ENCODE data around the gene CHN2. TPM values are rescaled to one million over a fixed set of nuclear protein-coding genes. Genes with fewer than 3 reads are reported as not detected.
A peak's percentile ranks its signal among the peaks of the same experiment; 100 is the strongest.

Gene CHN2
- total RNA-seq, 1 experiment from 2014 or later = not detected

DNA sequence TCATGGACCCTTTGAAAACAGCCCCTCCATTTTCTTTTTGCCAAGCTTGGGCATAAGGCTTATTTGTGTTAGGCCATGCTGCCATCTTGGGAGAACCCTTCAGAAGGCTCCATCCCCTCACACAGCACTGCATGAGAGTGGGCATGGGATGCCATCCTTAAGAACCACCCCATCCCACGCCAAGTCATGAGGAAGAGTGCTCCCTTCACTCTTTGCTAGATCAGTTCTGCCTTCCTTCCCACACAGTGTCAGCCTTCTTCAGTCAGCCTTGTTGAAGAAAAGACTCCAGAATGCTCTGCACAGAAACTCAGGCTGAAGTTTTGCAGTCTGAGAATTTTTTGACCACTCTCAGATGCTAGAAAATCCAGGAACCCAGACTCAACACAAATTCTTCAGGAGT, 15.5 kb upstream of the CHN2 start:
- in situ Hi-C loops (cut with HindIII; ENCODE audit: low pct_unique_long_range_greater_than_20kb, low sequenced_read_pairs) = no loop called here
- no peak for DNase-seq (ENCODE audit: low read depth)

DNA sequence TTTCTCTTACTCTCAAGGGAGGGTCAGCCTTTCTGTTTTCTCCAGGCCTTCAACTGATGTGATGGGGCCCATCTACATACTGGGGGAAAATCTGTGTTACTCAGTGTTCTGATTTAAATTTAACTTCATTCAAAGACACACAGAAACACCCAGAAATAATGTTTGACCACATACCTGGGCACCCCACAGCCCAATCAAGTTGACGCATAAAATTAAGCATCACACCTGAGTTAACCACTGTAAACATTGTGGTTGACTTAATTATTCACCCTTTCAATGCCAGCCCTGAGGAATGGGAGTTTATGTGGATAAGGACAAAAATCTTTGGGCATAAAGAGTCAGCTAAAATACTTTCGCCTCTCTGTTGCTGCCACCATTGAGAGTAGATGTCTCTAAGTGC, 10.0 kb upstream of the CHN2 start:
- in situ Hi-C loops (cut with HindIII; ENCODE audit: low pct_unique_long_range_greater_than_20kb, low sequenced_read_pairs) = no loop called here
- no peak for DNase-seq (ENCODE audit: low read depth)

DNA sequence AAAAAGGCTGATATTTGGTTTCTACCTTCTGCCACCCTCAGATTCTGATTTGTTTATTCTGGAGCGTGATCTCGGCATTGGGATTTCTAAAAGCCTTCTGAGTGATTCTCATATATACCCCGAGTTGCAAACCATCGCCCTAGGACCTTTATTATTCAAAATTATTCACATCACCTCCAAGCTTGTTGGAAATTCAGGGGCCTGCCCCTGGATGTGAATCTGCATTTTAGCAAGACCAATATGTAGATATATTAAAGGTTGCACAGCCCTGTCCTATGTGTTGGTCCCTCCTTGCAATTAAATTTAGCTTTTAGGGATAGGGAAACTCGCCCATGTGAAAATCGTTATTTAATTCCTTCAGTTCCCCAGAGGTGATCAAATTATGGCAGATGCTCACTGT, 9.0 kb upstream of the CHN2 start:
- no peak for DNase-seq (ENCODE audit: low read depth)
- in situ Hi-C loops (cut with HindIII; ENCODE audit: low pct_unique_long_range_greater_than_20kb, low sequenced_read_pairs) = no loop called here

DNA sequence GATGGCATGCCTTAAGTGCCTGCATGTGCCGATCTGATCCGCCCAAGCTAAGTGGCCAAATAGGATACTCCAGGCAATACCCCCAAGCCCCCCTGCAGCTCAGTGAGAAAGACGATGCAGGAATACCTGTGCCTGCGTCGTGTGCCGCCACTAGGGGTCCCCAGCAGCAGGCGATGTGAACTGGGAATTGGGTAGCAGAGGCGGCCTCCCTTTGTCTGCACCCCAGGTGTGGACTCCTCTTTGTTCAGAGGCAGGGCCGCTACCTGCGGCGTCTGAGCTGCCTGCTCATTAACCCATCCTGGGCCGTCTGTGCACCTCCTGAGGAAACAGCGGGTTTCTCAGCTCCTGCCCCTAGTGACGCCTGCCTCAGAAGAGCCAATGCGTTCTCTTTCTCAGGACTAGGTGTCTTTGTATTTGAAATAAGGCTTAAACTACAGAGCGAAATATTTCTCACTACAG, 4.8 kb upstream of the CHN2 start:
- in situ Hi-C loops (cut with HindIII; ENCODE audit: low pct_unique_long_range_greater_than_20kb, low sequenced_read_pairs) = no loop called here
- peak; percentile 6 for DNase-seq (ENCODE audit: low read depth)

DNA sequence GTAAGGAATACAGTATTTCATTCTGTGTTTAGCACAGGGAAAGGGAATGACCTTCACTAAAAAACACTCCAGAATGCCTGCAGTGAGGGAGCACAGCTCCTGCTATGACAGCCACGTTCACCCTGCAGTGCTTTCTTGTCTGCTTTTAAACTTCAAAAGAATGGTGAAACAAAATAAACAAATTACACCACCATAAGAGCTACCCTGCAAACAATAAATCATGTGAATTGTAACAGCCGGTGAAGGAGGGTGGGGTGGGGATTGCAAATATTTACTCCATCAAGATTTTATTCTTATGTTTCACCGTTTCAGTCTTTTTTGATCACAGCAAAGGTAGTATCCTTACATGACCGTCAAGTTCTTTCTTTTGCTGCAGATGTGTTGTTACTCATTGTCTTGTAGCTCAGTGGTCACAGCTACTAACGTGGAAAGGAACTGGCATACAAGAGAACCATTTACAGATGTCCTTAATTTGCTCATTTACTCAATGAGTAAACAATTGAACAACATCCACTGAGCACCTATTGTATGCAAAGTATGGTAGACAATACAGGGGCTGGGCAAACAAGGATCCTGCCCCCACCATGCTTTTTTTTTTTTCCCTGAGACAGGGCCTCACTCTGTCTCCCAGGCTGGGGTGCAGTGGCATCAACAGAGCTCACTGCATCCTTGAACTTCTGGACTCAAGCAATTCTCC, 4.1 kb upstream of the CHN2 start:
- in situ Hi-C loops (cut with HindIII; ENCODE audit: low pct_unique_long_range_greater_than_20kb, low sequenced_read_pairs) = no loop called here
- no peak for DNase-seq (ENCODE audit: low read depth)

DNA sequence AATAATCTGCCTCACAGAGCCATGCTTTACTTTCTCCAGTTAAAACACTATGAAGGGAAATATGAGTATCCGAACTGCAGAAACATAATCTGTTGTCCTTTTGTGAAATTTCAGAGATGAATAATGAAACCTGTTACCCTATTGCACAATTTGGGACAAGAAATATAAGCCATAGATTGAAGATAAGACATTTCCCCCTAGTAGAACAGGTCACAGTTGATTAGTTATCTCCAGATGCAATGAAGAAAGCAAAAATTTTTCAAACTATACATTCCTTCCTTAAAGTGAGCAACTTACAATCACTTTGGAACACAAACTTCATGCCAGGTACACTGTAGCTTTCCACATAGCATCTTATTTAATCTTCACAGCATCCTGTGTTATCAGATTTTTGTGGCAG, 2.3 kb upstream of the CHN2 start:
- DNase-seq (ENCODE audit: low read depth) = no peak
- in situ Hi-C loops (cut with HindIII; ENCODE audit: low pct_unique_long_range_greater_than_20kb, low sequenced_read_pairs) = no loop called here

DNA sequence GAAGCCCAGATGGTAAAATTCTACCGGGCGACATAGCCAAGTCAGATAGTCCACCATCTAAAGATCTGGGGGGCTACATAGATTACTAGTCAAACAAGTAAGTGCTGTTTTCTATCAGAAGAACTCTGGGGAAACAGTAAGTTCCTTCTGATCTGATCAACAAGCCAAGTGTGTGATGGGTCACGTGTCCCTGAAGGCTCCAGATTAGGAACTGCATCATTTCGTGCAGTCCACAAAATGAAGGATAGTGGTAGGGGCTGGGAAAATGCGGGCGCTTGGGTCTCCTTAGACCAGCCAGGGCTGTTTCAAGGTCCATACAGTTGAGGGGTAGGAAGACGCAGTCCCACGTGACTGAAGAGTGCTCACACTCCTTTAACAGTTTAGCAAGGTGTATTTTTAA, 1.8 kb upstream of the CHN2 start:
- in situ Hi-C loops (cut with HindIII; ENCODE audit: low pct_unique_long_range_greater_than_20kb, low sequenced_read_pairs) = no loop called here
- DNase-seq (ENCODE audit: low read depth) = no peak

DNA sequence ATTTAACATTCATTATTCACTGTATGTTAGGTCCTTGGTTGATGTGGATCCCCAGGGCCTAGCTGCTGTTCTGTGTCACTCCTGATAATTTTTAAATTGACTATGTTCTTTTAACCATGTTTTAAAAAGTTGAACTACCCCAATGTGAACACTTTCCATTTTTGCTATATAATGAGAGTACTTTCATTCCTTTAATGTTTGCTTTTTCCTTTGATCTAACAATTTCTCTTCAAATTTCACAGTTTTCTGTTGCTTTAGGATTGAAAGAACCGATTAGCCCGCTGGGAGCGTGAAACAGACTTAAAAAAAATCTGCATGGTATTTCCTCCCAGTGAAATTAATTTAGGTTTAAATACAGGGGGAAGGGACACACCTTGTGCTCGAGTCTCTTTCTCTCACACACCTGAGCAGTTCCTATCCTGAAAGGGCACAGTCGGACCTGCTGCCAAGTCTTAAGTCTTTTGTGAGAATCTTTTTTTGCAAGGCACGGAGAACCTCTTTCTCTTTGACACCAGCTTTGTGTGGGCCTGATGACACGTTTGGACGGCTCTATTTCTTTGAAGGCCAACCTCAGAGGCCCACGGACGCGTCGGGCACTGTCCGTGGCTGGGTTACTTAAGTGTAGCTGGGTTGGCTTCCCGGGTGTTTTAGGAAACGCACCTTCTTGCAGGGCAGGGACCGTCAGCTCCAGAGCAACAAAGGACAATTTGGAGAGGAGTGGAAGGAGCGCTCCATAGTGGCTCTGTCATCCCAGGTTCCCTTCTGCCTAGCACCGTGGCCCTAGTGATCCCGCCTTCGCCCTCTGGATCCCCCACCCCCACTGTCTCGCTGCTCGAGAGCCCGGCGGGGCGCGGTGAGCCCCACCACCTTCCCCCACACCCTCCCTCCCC, 1.0 kb upstream of the CHN2 start:
- no peak for DNase-seq (ENCODE audit: low read depth)
- in situ Hi-C loops (cut with HindIII; ENCODE audit: low pct_unique_long_range_greater_than_20kb, low sequenced_read_pairs) = no loop called here

DNA sequence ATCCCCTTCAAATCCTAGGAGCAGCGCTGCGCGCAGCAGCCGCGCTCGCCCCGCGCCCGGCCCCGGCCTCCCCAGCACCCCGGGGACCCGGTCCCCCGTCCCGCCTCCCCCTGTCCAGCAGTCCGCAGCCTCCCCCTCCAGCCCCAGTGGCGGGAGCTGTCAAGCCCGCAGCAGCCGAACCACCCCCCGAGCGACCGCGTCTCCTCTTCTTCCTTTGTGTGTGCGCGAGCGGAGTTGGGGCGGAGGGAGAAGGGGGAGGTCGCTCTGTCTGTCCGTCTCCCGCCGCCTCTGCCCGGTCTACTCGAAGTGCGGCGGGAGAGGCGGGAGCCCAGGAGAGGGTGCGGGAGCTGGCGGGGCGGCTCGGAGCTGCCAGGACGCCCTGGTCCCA, 375 bp upstream of the CHN2 start:
- no peak for DNase-seq (ENCODE audit: low read depth)

DNA sequence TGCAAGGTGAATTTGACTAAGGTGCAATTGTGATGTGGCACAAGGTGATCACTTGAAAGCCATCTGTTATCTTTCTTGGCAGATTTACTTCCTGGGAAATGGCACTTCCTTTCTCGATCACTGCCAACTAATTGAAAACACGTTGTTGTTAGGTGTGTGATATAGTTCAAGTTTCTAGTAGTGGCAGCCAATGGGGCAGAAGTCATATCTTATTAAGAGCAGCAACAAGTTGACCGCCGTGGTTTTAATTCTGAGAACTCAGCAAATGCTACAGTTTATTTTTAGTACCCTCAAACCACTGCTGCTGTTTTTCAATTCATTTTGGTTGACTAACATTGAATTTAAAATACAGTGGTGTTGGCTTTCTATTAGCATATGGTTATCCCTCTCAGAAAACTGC, 1.6 kb downstream of the CHN2 start:
- in situ Hi-C loops (cut with HindIII; ENCODE audit: low pct_unique_long_range_greater_than_20kb, low sequenced_read_pairs) = no loop called here
- DNase-seq (ENCODE audit: low read depth) = no peak

More for the DNA sequence above, 375 bp upstream of the CHN2 start:
- in situ Hi-C loops (cut with HindIII; ENCODE audit: low pct_unique_long_range_greater_than_20kb, low sequenced_read_pairs) = no loop called here

DNA sequence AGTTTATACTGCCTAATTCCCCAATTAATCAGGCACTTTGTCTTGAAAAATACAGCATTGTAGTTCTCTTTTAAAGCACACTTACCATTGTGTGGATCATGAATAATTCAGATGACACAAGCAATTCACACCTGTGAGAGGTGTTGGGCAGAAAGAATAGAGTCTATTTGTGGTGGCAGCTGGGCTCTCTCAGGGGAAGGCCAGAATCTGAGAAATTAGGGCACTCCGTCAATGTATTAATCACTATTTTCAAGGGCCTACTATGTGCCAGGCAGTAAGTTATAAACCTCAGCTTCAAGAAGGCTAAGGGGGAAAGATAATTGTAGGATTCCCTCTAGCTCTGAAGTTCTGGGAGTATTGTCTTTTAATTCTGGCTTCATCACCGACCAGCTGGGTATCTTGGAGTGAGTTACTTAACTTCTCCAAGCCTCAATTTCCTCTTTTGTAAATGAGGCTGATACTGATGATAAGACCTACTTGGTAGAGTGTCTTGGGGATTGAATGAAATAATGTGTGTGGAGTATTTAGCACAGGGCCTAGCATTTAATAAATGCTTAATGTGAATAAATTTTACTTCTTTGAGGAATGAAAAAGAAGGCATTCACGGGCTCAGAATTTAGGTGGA, 2.5 kb downstream of the CHN2 start:
- in situ Hi-C loops (cut with HindIII; ENCODE audit: low pct_unique_long_range_greater_than_20kb, low sequenced_read_pairs) = no loop called here
- DNase-seq (ENCODE audit: low read depth) = no peak

DNA sequence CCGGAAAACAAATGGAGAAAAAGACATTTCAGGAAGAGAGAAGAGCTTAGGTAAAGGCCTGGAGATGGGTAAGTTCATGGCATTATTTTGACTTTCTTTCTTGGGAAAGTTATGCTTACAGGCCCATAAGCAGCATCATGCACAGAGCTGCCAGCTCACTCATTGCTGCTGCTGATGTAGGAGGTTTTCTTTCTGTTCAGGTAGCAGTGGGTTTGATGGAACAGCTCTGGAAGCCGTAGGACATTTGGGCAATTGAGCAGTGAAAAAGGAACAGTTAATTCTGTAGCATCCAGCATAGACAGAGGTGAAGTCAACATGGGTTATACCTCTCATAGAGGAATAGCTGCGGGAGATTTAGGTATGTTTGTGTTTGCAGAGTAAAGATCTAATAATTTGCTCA, 3.3 kb downstream of the CHN2 start:
- no peak for DNase-seq (ENCODE audit: low read depth)
- in situ Hi-C loops (cut with HindIII; ENCODE audit: low pct_unique_long_range_greater_than_20kb, low sequenced_read_pairs) = no loop called here

DNA sequence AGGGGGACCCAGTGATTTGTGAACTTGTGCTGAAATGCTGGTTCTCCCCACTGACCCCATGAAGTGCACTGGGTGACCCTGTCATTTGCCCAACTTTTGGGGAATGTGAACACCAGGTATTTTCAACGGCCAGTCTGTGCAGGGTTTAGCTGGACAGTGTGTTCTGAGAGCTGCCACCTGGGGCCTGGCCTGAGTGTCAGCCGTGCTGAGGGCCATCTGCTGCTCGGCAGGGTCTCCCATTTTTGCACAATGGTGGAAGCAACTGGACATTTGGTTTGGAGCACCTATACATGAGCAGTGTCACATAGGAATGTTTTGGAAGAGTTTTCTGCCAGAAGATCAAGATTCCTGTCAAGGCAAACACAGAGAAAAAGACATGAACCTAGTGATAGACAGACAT, 5.2 kb downstream of the CHN2 start:
- in situ Hi-C loops (cut with HindIII; ENCODE audit: low pct_unique_long_range_greater_than_20kb, low sequenced_read_pairs) = no loop called here
- DNase-seq (ENCODE audit: low read depth) = no peak

DNA sequence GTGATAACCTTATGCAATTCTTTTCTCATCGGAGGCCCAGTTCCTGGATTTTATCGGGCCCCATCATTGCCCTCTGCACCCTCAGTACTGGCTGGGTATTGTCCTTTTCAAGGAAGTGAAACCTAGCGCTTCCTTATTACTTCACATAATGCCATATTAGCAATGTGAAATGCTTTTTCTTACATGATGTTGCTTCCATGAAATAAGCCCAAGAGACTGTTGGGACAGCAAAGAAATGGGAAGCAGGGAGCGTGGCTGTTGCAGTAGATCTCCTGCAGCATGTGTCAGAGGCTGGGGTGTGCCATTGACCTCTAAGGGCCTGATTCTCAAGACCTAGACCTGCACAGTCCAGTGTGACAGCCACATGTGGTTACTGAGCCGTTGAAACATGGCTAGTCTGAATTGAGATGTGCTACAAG, 8.1 kb downstream of the CHN2 start:
- in situ Hi-C loops (cut with HindIII; ENCODE audit: low pct_unique_long_range_greater_than_20kb, low sequenced_read_pairs) = no loop called here
- DNase-seq (ENCODE audit: low read depth) = no peak

DNA sequence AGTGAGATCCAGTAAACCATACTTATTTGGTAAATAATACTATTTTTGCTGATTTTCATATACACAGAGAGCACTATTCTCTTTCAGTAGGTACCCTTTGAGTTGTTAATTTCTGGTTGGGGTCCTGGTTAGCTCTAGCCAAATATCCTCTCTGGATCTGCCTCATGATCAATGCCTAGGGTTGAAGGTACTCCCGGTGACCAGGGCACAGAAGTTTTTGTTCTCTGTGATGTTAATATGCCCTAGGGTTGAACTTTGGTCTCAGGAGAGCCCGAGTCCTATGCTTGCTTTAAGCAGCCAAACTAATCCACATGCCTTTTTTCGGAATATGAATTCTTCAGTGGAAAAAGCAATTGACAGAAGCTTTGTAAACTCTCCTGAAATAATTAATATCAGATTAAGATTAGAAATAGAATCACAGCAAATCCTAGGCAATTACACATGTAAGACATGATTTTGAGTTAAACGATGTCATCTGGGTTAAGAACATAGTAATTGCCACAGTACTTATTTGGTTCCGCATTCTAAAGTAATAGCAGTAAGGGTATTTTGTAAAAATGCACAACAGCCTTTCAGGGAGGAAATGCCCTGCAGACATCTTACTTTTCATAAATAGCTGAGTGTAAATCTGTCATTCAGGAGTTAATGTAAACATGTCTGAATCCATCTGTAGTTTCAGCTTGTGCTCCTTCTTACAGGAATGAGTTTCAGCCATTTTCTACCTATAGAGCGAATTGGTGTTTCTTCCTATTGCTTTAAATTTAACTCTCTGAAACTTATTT, 10.1 kb downstream of the CHN2 start:
- in situ Hi-C loops (cut with HindIII; ENCODE audit: low pct_unique_long_range_greater_than_20kb, low sequenced_read_pairs) = no loop called here
- no peak for DNase-seq (ENCODE audit: low read depth)

DNA sequence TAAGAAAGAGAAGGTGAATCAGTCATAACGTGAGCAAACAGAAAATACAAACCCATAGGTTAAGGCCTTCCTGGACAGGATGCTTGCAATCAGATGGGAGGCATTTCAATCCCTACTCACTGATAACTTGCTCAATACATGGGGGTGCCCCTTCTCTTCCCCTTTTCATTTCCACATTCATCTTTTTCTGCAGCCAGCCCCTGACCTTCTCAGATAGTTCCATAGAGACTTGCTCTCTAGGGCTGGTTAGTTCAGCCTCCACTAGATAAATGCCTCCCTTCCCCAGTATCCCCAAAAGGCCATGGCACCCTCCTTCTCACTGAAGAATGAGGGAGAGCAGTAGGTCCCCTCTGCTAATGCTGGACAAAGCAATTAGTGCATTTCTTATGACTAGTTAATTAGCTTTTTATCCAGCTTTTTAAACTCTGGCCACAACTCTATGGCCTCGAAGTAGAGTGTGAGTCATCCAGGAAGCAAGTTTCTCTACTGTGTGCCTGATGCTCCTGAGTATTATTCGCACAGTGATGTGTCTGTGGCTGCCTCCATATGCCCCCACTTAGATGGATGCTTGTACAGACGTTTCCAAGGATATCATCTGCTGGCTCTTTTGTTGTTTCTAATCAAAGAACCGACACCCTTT, 12.7 kb downstream of the CHN2 start:
- in situ Hi-C loops (cut with HindIII; ENCODE audit: low pct_unique_long_range_greater_than_20kb, low sequenced_read_pairs) = no loop called here
- DNase-seq (ENCODE audit: low read depth) = no peak

DNA sequence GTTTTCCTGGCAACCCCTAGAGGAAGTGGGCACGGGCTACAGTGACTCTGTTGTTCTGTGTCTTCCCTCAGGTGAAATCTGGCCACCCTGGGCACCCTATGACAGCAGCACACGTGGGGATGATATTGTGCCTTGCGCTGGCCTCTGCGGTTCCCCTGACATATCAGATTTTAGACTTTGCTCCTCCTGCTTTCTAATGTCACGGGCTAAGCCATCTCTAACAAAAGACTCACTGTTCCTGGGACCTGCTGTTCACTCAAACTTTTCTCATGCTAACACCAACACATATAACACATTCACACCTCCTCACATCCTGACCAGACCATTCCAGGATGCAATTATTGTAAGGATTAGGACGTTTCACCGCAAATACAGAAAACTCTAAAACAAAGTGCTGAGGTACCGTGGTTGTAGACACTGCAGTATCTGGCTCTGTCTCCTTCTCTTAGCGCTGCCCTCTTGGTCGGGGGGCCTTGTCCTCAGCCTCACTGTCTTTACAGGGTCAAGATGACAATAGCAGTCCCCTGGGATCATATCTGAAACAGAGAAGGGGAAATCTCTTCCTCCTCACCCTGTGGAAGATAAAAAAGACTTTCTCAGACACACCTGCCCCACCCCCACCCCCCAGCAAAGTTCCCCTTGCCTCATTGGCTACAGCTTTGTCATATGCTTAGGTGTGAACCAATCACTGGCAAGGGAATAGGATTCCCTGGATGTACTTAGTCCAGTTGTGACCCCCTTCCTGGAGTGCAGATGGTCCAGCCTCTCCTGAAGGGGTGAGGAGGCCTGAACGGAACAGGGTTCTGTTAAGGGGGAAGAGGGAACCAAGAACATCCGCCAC, 14.1 kb downstream of the CHN2 start:
- DNase-seq (ENCODE audit: low read depth) = no peak
- in situ Hi-C loops (cut with HindIII; ENCODE audit: low pct_unique_long_range_greater_than_20kb, low sequenced_read_pairs) = no loop called here

All from Caki2 (cell line).